Activated CD4-positive, alpha-beta T cell treated with anti-CD3 and anti-CD28 coated beads, Interleukin-2, amount 10 ng/mL, durations not matched to agents 7 days and 5 days (primary cell): Measurements from ENCODE around the gene ARFGAP1. TPM values are rescaled to one million over a fixed set of nuclear protein-coding genes. Genes with fewer than 3 reads are reported as not detected.

Experiments
- CTCF ChIA-PET: fragments of 350-600 bp; sonication (Branson Sonifier 250); formaldehyde crosslinking; loops from one replicate; lab custom pipeline; 2021; ENCODE audit warnings: antibody characterized with exemption; lab: Charles Lee
- POLR2A ChIA-PET: fragments of 350-600 bp; sonication (Branson Sonifier 250); formaldehyde crosslinking; loops from one replicate; lab custom pipeline; 2021; ENCODE audit warnings: antibody characterized with exemption; lab: Charles Lee
- DNase-seq: peaks from one replicate; pipeline ENCODE4 v3.0.0-alpha.2; 2020
- H3K27ac Mint-ChIP-seq: one replicate; pipeline ENCODE4 v1.8.0; 2021; ENCODE audit warnings: mild to moderate bottlenecking, moderate library complexity, mixed read lengths
- H3K27me3 Mint-ChIP-seq: one replicate; pipeline ENCODE4 v1.8.0; 2021; ENCODE audit warnings: mixed read lengths
- H3K36me3 Mint-ChIP-seq: one replicate; pipeline ENCODE4 v1.8.0; 2021; ENCODE audit warnings: low read depth, mixed read lengths
- H3K4me1 Mint-ChIP-seq: one replicate; pipeline ENCODE4 v1.8.0; 2021; ENCODE audit warnings: mixed read lengths
- H3K4me3 Mint-ChIP-seq: one replicate; pipeline ENCODE4 v1.8.0; 2021; ENCODE audit warnings: mild to moderate bottlenecking, moderate library complexity, mixed read lengths
- H3K9me3 Mint-ChIP-seq: one replicate; pipeline ENCODE4 v1.8.0; 2021; ENCODE audit warnings: mixed read lengths
- total RNA-seq, 2 experiments: library from RNA; stranded (reverse); gene quantifications; one replicate each; pipeline ENCODE4 v1.2.3, GENCODE V29; 2021

The ARFGAP1 gene
- total RNA-seq, 2 experiments from 2014 or later = 88.0 to 94.4 TPM

GRCh38 chr20:63314566-63315239, 42.1 kb downstream of the ARFGAP1 start:
- H3K9me3 Mint-ChIP-seq = no peaks in the 10 kb centered on the region
- H3K27me3 Mint-ChIP-seq = no peaks in the 10 kb centered on the region
- no peaks in the 10 kb centered on the region for H3K36me3 Mint-ChIP-seq
- CTCF ChIA-PET = no interaction called here
- H3K4me3 Mint-ChIP-seq = no peak overlapping the region
- no peak overlapping the region for H3K27ac Mint-ChIP-seq
- POLR2A ChIA-PET = no interaction called here
- no peaks in the 10 kb centered on the region for H3K4me1 Mint-ChIP-seq
- no peak for DNase-seq

- no peak overlapping the region for H3K27ac Mint-ChIP-seq
- no peaks in the 10 kb centered on the region for H3K4me1 Mint-ChIP-seq
- DNase-seq = no peak
- H3K4me3 Mint-ChIP-seq = no peak overlapping the region
- no peaks in the 10 kb centered on the region for H3K9me3 Mint-ChIP-seq
- ChIA-PET POLR2A (no interaction called here), CTCF (no interaction called here)
- no peaks in the 10 kb centered on the region for H3K36me3 Mint-ChIP-seq
- no peaks in the 10 kb centered on the region for H3K27me3 Mint-ChIP-seq
Observed at GRCh38 chr20:63315240-63315689, 42.7 kb downstream of the ARFGAP1 start.

- Mint-ChIP-seq H3K9me3 (no peaks in the 10 kb centered on the region), H3K27ac (no peak overlapping the region), H3K27me3 (no peaks in the 10 kb centered on the region), H3K4me3 (no peak overlapping the region), H3K4me1 (no peaks in the 10 kb centered on the region), H3K36me3 (no peaks in the 10 kb centered on the region)
- no peak for DNase-seq
- CTCF ChIA-PET = no interaction called here
- POLR2A ChIA-PET = no interaction called here
Observed at GRCh38 chr20:63315731-63316491, 43.3 kb downstream of the ARFGAP1 start.

GRCh38 chr20:63316502-63316921, 43.9 kb downstream of the ARFGAP1 start:
- no peak overlapping the region for H3K27ac Mint-ChIP-seq
- no peaks in the 10 kb centered on the region for H3K4me1 Mint-ChIP-seq
- no peaks in the 10 kb centered on the region for H3K27me3 Mint-ChIP-seq
- DNase-seq = no peak
- POLR2A ChIA-PET = no interaction called here
- CTCF ChIA-PET = no interaction called here
- no peaks in the 10 kb centered on the region for H3K9me3 Mint-ChIP-seq
- no peaks in the 10 kb centered on the region for H3K36me3 Mint-ChIP-seq
- H3K4me3 Mint-ChIP-seq = no peak overlapping the region

- Mint-ChIP-seq H3K27me3 (no peaks in the 10 kb centered on the region), H3K9me3 (no peaks in the 10 kb centered on the region), H3K4me1 (no peaks in the 10 kb centered on the region), H3K4me3 (no peak overlapping the region), H3K36me3 (no peaks in the 10 kb centered on the region), H3K27ac (no peak overlapping the region)
- no peak for DNase-seq
- ChIA-PET CTCF (no interaction called here), POLR2A (no interaction called here)
Observed at GRCh38 chr20:63317061-63317460, 44.4 kb downstream of the ARFGAP1 start.

- CTCF ChIA-PET = no interaction called here
- Mint-ChIP-seq H3K4me3 (no peak overlapping the region), H3K27ac (no peak overlapping the region), H3K9me3 (no peaks in the 10 kb centered on the region), H3K36me3 (no peaks in the 10 kb centered on the region), H3K27me3 (no peaks in the 10 kb centered on the region), H3K4me1 (no peaks in the 10 kb centered on the region)
- POLR2A ChIA-PET = no interaction called here
- no peak for DNase-seq
Observed at GRCh38 chr20:63317601-63318291, 45.1 kb downstream of the ARFGAP1 start.

- H3K27me3 Mint-ChIP-seq = peaks cover 4% of the 10 kb centered on the region
- ChIA-PET POLR2A (no interaction called here), CTCF (no interaction called here)
- no peak for DNase-seq
- no peaks in the 10 kb centered on the region for H3K9me3 Mint-ChIP-seq
- H3K4me3 Mint-ChIP-seq = no peak overlapping the region
- no peaks in the 10 kb centered on the region for H3K4me1 Mint-ChIP-seq
- no peaks in the 10 kb centered on the region for H3K36me3 Mint-ChIP-seq
- H3K27ac Mint-ChIP-seq = no peak overlapping the region
Observed at GRCh38 chr20:63318391-63319163, 46.0 kb downstream of the ARFGAP1 start.

- Mint-ChIP-seq H3K4me3 (no peak overlapping the region), H3K9me3 (no peaks in the 10 kb centered on the region), H3K27ac (no peak overlapping the region), H3K4me1 (no peaks in the 10 kb centered on the region), H3K36me3 (no peaks in the 10 kb centered on the region), H3K27me3 (peaks cover 8% of the 10 kb centered on the region)
- no peak for DNase-seq
- ChIA-PET CTCF (interaction anchor here (0.6 kb wide), 1 partner anchor 70 kb away, joined by 3 read pairs; no protein-coding TSS in a partner anchor), POLR2A (no interaction called here)
Observed at GRCh38 chr20:63319164-63320040, 46.8 kb downstream of the ARFGAP1 start.

GRCh38 chr20:63320041-63320511, 47.5 kb downstream of the ARFGAP1 start:
- no peaks in the 10 kb centered on the region for H3K9me3 Mint-ChIP-seq
- ChIA-PET CTCF (interaction anchor here (0.6 kb wide), 1 partner anchor 69 kb away, joined by 3 read pairs; no protein-coding TSS in a partner anchor), POLR2A (no interaction called here)
- no peak overlapping the region for H3K27ac Mint-ChIP-seq
- H3K27me3 Mint-ChIP-seq = peaks cover 8% of the 10 kb centered on the region
- H3K4me3 Mint-ChIP-seq = no peak overlapping the region
- H3K4me1 Mint-ChIP-seq = no peaks in the 10 kb centered on the region
- H3K36me3 Mint-ChIP-seq = no peaks in the 10 kb centered on the region
- no peak for DNase-seq

- H3K27ac Mint-ChIP-seq = no peak overlapping the region
- ChIA-PET CTCF (no interaction called here), POLR2A (no interaction called here)
- H3K9me3 Mint-ChIP-seq = no peaks in the 10 kb centered on the region
- no peaks in the 10 kb centered on the region for H3K4me1 Mint-ChIP-seq
- DNase-seq = no peak
- H3K36me3 Mint-ChIP-seq = no peaks in the 10 kb centered on the region
- H3K4me3 Mint-ChIP-seq = no peak overlapping the region
- peaks cover 8% of the 10 kb centered on the region for H3K27me3 Mint-ChIP-seq
Observed at GRCh38 chr20:63320616-63321147, 48.1 kb downstream of the ARFGAP1 start.

- Mint-ChIP-seq H3K36me3 (no peaks in the 10 kb centered on the region), H3K9me3 (no peaks in the 10 kb centered on the region), H3K4me3 (no peak overlapping the region), H3K4me1 (no peaks in the 10 kb centered on the region), H3K27me3 (peaks cover 8% of the 10 kb centered on the region), H3K27ac (no peak overlapping the region)
- DNase-seq = no peak
- POLR2A ChIA-PET = no interaction called here
- CTCF ChIA-PET = no interaction called here
Observed at GRCh38 chr20:63321148-63321831, 48.7 kb downstream of the ARFGAP1 start.
